CD4-positive, alpha-beta T cell treated with Interleukin-2 at 100 ng/mL for 4 hours (primary cell): ENCODE data around the gene CYP24A1.

Experiments used
- DNase-seq: peaks from one replicate; pipeline ENCODE4 v3.0.0-alpha.2; 2020; ENCODE audit warnings: low spot score

Gene CYP24A1

GRCh38 chr20:54172856-54173652, 732 bp downstream of the CYP24A1 start:
- DNase-seq, result no peak

DNA sequence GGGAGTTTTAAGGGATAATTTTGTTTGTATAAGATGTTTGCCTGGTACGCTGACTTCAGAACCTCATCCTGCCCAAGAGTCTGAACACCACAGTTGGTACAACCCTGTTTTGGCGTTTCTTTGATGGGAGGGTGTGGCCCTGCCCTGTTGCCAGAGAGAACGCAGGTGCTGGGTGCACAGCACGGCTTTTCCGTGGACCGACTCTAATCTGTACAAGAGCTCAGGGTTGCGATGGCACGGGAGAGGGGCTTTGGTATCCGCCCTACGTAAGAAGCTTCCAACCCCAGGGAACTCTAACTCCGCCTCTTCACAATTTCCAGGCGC, 1.3 kb downstream of the CYP24A1 start:
- DNase-seq, result no peak

DNA sequence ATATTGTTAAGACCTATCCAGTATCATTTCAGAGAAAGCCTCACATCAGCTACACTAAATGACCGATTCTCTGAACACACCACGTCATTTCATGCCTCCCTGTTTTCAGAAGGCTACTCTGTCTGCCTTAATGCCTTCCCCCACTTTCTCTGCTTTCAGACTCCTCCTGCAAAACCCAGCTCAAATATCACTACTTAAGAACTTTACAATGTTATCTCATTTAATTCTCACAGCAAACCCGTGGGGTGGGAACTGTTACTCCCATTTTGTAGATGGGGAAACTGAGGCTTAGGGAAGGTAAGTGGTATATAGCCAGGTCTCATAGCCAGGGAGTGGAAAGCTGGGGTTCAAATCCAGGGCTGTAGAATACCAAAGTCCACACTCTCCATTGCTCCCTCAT, 2.8 kb downstream of the CYP24A1 start:
- no peak for DNase-seq

GRCh38 chr20:54170026-54170471, 3.7 kb downstream of the CYP24A1 start:
- no peak for DNase-seq

- DNase-seq, result no peak
These were observed 4.6 kb downstream of the CYP24A1 start for GRCh38 chr20:54168961-54169862.

DNA sequence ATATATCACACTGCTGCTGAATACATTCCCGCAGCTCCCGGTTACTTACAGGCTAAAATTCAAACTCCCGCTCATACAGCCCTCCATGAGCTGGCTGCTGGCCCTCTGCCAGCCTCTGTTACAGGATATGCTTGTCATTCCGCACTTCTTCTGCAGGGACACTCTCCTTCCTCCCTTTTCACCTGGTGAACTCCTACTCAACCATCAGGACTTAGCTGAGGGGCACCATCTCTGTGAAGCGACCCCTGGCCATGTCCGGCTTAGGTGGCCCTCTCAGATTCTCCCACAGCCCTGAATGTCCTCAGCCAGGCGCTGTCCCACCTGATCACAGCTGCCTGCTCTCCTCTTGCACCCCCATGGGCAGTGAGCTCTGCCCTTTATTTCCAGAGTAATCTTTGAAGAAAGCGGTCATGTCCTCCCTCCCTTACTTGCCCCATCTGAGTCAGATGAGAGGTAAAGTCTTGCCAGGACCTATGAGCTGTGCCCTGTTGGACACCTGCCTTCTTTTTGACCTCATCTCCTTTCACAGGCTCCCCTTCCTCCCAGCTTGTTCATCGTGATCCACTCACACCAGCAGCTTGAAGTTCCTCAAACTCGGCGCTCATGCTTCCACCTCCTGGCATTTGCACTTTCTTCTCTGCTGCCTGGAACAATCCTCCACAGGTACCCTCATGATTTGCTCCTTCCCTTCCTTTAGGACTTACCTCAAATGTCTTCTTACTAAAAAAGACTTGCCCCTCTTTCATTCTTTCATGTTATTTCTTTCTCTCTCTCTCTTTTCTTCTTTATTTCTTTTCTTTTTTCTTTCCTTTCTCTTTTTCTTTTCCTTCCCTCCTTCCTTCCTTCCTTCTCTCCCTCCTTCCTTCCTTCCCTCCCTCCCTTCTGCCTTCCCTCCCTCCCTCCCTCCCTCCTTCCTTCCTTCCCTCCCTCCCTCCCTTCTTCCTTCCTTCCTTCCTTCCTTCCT, 5.6 kb downstream of the CYP24A1 start:
- DNase-seq, result no peak

DNA sequence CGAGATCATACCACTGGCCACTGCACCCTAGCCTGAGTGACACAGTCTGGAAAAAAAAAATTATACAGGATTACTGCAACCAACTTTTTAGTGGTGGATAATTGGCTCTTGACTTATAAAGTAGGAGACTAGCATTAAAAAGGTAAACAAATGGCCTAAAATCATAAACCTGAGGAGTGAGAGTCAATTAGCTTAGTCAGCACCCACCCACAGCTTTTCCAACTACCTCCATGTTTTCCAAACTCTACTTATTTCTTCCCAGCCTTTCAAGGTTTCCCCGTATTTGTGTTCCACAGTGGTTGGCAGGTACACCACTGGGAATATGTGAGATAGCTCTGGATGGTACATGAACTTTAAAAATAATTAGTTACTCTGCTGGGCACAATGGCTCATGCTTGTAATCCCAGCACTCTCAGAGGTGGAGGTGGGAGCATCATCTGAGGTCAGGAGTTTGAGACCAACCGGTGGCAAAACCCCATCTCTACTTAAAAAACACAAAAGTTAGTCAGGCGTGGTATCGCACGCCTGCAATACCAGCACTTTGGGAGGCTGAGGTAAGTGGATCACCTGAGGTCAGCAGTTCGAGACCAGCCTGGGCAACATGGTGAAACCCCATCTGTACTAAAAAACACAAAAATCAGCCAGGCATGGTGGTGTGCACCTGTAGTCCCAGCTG, 6.7 kb downstream of the CYP24A1 start:
- no peak for DNase-seq

DNA sequence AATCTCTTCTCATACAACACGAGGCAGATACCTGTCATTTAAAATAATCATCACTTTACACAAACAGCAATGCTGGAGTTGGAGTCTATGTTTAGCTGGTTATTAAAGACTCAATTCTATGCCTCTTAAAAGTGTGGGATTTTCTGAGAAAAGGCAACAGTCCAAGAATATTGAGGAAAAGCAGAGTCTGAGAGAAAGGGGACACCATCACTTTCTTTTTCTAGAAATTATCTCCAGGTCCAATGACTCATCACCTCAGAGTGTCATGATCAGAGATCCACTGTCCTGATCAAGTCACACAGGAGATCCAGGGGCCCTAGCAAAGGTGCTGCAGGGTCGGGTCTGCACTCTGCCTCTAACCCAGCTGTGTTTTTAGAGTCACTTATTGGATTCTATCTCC, 8.0 kb downstream of the CYP24A1 start:
- DNase-seq, result no peak

DNA sequence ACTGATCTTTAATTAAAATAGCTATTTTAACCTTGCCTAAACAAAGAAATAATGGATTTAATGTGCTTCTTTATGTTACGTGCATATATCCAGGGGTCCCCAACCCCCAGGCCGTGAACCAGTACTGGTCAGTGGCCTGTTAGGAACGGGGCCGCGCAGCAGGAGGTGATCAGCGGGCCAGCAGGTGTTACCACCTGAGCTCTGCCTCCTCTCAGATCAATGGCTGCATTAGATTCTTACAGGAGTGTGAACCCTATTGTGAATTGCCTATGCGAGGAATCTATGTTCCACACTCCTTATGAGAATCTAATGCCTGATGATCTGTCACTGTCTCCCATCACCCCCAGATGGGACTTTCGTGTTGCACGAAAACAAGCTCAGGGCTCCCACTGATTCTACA, 8.8 kb downstream of the CYP24A1 start:
- DNase-seq, result no peak

DNA sequence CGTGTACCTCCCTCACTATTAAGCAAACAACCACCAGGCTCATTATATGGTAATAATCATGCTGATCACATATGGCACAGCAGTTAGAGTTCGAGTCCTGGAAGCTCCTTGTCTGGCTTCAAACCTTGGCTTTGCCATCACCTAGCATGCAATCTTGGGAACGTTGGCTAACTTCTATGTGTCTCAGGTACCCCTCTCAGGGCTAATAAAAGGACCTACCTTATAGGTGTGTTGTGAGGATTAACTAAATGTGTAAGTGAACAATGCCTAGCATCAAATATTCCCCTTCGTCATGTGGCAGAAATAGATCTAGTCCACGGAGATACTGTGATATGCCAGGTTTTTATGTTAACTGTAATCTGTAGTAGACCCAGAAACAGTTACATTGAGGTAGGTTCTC, 10.4 kb downstream of the CYP24A1 start:
- DNase-seq, result no peak

GRCh38 chr20:54162378-54163009, 11.3 kb downstream of the CYP24A1 start:
- no peak for DNase-seq

DNA sequence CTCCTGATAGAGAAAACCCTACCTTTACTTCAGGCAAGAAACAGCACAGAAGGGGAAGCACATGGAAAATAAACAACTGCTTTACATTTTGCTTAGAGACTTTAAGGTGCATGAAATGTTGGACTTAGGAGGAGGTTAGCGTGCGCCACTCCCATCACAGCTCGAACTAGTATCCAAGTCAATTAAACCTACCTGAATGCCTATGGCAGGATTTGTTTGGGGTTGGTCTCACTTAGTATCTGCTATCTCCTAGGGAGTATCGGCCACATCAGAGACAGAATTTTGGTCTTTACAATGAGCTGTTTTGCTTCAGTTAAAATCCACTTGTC, 12.0 kb downstream of the CYP24A1 start:
- no peak for DNase-seq

- DNase-seq, result no peak
These were observed 12.6 kb downstream of the CYP24A1 start for GRCh38 chr20:54161008-54161820.

DNA sequence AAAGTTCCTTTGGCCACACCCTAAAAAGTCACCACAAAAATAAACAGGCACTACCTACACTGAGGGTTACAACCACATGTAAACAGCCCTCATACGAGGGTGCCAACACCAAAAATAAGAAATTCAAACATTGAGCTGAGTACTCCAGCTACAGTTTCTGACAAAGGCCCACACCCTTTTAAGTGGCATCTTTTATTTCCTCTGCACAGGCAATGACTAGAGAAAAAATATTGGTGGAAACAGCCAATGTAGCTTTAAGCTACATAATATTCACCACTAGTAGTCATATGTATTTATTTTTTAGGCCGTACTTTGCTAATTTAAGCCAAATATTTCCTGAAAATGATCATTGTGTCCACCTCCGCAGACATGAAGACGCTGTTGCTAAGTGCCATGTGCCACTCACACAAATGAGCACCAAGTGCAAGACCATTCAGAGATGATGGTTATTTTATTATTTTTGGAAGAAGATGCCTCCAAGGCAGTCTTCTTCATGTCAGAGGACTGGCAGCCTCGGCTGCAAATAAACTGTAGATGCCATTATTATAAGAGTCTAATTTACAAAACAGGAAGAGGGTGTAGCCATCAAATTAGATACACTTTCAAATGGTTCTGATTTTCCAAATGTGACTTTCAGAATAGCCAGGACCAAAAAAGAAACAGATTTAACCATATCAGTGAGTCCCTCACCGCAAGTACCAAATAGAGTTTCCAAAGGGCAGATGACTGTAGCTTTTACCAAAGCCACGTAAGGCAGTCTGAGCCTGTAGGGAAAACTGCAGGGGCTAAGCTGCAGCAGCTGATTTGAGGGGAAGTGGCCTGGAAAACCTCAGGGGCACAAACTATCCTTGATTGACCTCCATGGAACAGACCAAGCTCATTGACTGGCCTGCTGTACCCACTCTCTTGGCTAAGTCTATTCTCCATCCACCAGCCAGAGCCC, 13.4 kb downstream of the CYP24A1 start:
- no peak for DNase-seq

DNA sequence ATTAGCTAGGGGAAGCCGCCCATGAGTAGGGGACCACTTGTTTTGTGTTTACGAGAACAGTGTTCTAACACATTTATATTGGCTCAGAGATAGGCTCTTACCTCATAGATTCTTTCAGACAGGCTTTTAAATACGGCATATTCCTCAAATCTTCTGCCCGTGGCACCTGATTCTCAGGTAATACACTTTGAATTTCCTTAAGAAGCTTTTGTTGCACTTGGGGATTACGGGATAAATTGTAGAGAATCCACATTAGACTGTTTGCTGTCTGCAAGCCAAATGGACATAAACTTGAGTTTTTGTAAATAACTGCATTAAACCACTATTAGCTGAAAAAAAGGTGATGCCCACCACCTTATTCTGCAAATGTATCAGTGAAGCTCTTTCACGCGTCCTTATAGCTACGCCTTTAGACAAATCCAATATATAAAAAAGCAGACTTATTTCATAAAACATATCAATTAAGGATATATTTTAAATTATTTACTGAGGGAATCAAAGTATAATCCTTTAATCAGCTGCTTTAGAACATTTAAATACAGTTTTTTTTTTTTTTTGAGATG, 14.8 kb downstream of the CYP24A1 start:
- DNase-seq, result no peak

- no peak for DNase-seq
These were observed 15.6 kb downstream of the CYP24A1 start for GRCh38 chr20:54158226-54158625.

DNA sequence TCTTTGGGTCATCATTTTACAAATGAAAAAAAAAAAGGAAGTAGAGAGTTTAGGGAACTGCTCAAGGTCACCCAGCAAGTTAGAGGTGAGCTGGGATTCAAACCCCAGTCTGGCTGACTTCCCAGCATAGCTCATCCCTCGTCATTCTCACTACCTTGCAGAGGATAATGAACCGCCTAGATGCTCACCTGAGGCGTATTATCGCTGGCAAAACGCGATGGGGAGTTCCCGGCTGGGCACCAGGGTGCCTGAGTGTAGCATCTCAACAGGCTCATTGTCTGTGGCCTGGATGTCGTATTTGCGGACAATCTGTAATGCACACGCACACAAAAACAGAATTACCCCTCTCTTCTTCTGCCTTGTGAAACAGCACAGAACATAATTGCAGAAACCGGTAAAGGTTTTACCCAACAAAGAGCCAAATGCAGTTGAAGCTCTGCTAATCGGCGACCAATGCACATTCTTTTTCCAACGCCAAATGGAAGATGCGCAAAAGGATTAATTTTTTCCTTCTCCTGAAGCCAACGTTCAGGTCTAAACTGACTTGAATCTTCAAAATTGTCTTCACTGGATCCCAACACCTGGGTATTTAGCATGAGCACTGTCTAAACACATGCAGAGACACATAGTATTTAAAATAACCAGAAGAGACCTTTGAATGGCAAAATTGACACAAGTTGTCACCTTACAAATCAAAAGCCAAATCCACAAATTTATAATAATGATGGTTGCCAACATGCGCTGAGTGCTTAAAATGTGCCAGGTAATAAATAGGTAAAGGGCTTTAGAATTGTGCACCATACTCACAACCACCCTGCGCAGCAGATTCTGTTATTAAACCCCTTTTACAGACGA, 16.6 kb downstream of the CYP24A1 start:
- DNase-seq, result no peak

GRCh38 chr20:54156522-54156921, 17.3 kb downstream of the CYP24A1 start:
- no peak for DNase-seq
